ENCODE data around the gene MAFG.

MAFG gene

DNA sequence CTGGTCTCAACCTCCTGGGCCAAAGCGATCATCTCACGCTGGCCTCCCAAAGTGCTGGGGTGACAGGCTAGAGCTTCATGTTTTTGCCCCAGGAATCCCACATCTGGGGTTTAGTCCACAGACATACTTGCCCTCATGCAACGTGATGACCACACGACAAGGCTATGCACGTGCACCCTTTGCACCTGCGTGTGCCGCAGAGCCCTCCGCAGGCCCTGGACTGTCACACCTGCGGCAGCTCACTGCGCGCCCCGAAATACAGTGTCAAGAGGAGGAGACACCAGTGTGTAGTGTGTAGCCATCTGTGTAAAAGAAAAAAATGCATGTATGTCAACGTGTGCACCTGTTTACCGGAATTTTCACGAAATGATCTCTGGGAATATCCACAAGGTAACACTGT is 23.0 kb upstream of the MAFG start:
- Histone ChIP-seq H2AFZ (ENCODE audit: low read length) (no peak overlapping the region), H3F3A (ENCODE audit: low read depth) (no peaks in the 10 kb centered on the region), H3K27me3 (ENCODE audit: insufficient read depth, low read length, poor library complexity, severe bottlenecking) (no peaks in the 10 kb centered on the region), H3K79me2 (ENCODE audit: insufficient read depth, low read length) (no peaks in the 10 kb centered on the region), H3K4me3 (ENCODE audit: low read length, poor library complexity, severe bottlenecking) (no peak overlapping the region), H3K9me2 (replicated peaks; ENCODE audit: low read depth, low read length) (no peaks in the 10 kb centered on the region), H3K4me1 (ENCODE audit: insufficient read depth, low read length, poor library complexity, severe bottlenecking) (no peaks in the 10 kb centered on the region), H3K9ac (ENCODE audit: low read depth, low read length, poor library complexity, severe bottlenecking) (no peak overlapping the region), H3K4me2 (ENCODE audit: low read depth, low read length, poor library complexity, severe bottlenecking) (no peak overlapping the region), H3K36me3 (ENCODE audit: insufficient read depth, low read length) (no peaks in the 10 kb centered on the region), H3K9me3 (ENCODE audit: insufficient read depth, low read depth, low read length) (no peaks in the 10 kb centered on the region), H4K20me1 (ENCODE audit: insufficient read depth, low read length, poor library complexity, severe bottlenecking) (no peaks in the 10 kb centered on the region)
- TF ChIP-seq, protein P1, sequence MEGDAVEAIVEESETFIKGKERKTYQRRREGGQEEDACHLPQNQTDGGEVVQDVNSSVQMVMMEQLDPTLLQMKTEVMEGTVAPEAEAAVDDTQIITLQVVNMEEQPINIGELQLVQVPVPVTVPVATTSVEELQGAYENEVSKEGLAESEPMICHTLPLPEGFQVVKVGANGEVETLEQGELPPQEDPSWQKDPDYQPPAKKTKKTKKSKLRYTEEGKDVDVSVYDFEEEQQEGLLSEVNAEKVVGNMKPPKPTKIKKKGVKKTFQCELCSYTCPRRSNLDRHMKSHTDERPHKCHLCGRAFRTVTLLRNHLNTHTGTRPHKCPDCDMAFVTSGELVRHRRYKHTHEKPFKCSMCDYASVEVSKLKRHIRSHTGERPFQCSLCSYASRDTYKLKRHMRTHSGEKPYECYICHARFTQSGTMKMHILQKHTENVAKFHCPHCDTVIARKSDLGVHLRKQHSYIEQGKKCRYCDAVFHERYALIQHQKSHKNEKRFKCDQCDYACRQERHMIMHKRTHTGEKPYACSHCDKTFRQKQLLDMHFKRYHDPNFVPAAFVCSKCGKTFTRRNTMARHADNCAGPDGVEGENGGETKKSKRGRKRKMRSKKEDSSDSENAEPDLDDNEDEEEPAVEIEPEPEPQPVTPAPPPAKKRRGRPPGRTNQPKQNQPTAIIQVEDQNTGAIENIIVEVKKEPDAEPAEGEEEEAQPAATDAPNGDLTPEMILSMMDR (conservative IDR thresholded peaks at IDR 0.05; ENCODE audit: low read length): no peak
- no peak for TF ChIP-seq EZH2phosphoT487 (IDR thresholded peaks at IDR 0.05; ENCODE audit: borderline replicate concordance)

DNA sequence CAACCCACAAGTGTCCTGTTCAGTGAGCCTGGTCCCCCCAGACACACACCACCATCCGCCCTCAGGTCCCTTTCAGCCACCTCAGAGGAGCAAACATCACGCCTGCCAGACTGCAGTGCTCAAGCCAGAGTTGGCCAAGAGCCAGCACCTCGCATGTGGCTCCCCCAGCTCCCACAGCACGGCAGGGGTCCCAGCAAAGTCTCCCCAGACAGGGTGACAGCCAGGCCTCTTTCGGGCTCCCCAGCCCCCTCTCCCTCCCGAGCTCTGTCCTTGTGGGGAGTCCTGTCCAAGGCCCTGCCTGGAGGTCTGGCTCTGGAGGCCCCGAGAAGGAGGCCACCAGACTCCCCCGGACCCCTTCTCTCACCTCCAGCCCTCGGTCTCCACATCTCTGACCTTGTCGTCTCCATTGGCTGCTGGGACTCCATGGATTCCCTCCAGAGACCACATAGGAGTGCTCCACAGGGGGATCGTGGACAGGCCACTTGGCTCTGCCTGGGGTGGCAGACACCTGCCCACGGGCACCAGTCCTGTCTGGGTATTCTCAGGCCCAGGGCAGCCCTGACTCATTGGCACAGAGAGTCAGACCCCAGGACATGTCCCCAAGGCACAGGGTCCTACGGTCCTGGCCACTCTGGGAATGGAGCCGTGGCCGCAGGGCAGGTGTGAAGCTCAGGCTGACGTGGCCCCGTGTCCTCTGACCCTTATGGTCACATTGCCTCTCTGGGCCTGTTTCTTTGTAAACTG is 21.3 kb upstream of the MAFG start:
- H2AFZ ChIP-seq (ENCODE audit: low read length): no peak overlapping the region
- no peak overlapping the region for H3K4me3 ChIP-seq (ENCODE audit: low read length, poor library complexity, severe bottlenecking)
- no peaks in the 10 kb centered on the region for H3K4me1 ChIP-seq (ENCODE audit: insufficient read depth, low read length, poor library complexity, severe bottlenecking)
- no peaks in the 10 kb centered on the region for H3K9me3 ChIP-seq (ENCODE audit: insufficient read depth, low read depth, low read length)
- no peaks in the 10 kb centered on the region for H3K36me3 ChIP-seq (ENCODE audit: insufficient read depth, low read length)
- H3F3A ChIP-seq (ENCODE audit: low read depth): no peaks in the 10 kb centered on the region
- H3K9ac ChIP-seq (ENCODE audit: low read depth, low read length, poor library complexity, severe bottlenecking): no peak overlapping the region
- no peaks in the 10 kb centered on the region for H3K79me2 ChIP-seq (ENCODE audit: insufficient read depth, low read length)
- no peak for TF ChIP-seq EZH2phosphoT487 (IDR thresholded peaks at IDR 0.05; ENCODE audit: borderline replicate concordance)
- TF ChIP-seq, protein P1 (conservative IDR thresholded peaks at IDR 0.05; ENCODE audit: low read length): no peak
- H3K4me2 ChIP-seq (ENCODE audit: low read depth, low read length, poor library complexity, severe bottlenecking): no peak overlapping the region
- H4K20me1 ChIP-seq (ENCODE audit: insufficient read depth, low read length, poor library complexity, severe bottlenecking): no peaks in the 10 kb centered on the region
- H3K27me3 ChIP-seq (ENCODE audit: insufficient read depth, low read length, poor library complexity, severe bottlenecking): no peaks in the 10 kb centered on the region
- no peaks in the 10 kb centered on the region for H3K9me2 ChIP-seq (replicated peaks; ENCODE audit: low read depth, low read length)

DNA sequence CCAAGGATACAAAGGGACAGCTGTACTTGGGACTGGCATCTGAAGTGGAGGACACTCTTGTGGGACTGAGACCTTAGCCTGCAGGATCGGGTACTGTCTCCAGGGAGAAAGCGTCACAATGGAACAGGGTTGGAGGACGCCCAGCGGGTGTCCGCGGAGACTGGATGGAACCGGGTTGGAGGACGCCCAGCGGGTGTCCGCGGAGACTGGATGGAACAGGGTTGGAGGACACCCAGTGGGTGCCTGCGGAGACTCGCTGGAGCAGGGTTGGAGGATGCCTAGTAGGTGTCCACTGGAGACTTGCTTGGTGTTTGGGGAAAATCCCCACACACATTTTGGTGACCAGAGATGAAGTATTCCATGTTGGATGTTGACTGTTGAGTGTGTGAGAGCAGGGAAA is 19.7 kb upstream of the MAFG start, which contains the start of gene MYADML2:
Gene MYADML2, minus strand, starts transcription at position 45 of the 400 bp plus-strand sequence. CDS start 5,492 bp downstream, outside the sequence.
- Histone ChIP-seq H2AFZ (ENCODE audit: low read length) (no peak within 1 kb of the TSS), H3K9me3 (ENCODE audit: insufficient read depth, low read depth, low read length) (no peaks in the 10 kb centered on the region), H3K4me2 (ENCODE audit: low read depth, low read length, poor library complexity, severe bottlenecking) (no peak within 1 kb of the TSS), H3K79me2 (ENCODE audit: insufficient read depth, low read length) (no peaks in the 10 kb centered on the region), H3K27me3 (ENCODE audit: insufficient read depth, low read length, poor library complexity, severe bottlenecking) (no peaks in the 10 kb centered on the region), H3K36me3 (ENCODE audit: insufficient read depth, low read length) (no peaks in the 10 kb centered on the region), H3K4me3 (ENCODE audit: low read length, poor library complexity, severe bottlenecking) (no peak within 1 kb of the TSS), H3F3A (ENCODE audit: low read depth) (no peaks in the 10 kb centered on the region), H3K4me1 (ENCODE audit: insufficient read depth, low read length, poor library complexity, severe bottlenecking) (no peaks in the 10 kb centered on the region), H3K9me2 (replicated peaks; ENCODE audit: low read depth, low read length) (no peaks in the 10 kb centered on the region), H4K20me1 (ENCODE audit: insufficient read depth, low read length, poor library complexity, severe bottlenecking) (no peaks in the 10 kb centered on the region), H3K9ac (ENCODE audit: low read depth, low read length, poor library complexity, severe bottlenecking) (no peak within 1 kb of the TSS)
- TF ChIP-seq, protein P1 (conservative IDR thresholded peaks at IDR 0.05; ENCODE audit: low read length): no peak
- TF ChIP-seq EZH2phosphoT487 (IDR thresholded peaks at IDR 0.05; ENCODE audit: borderline replicate concordance): no peak
